CD4-positive, alpha-beta T cell treated with Interleukin-15 for 4 hours (primary cell): Measurements from ENCODE around the gene TRMT11.
"Not testable (repeated sequence)": the region's sequence is repeated elsewhere in the genome, so short reads cannot be mapped to it uniquely, and the experiment has no call there.

Experiments
- DNase-seq: peaks from one replicate; pipeline ENCODE4 v3.0.0-alpha.2; 2020; ENCODE audit warnings: low spot score

Gene TRMT11

DNA sequence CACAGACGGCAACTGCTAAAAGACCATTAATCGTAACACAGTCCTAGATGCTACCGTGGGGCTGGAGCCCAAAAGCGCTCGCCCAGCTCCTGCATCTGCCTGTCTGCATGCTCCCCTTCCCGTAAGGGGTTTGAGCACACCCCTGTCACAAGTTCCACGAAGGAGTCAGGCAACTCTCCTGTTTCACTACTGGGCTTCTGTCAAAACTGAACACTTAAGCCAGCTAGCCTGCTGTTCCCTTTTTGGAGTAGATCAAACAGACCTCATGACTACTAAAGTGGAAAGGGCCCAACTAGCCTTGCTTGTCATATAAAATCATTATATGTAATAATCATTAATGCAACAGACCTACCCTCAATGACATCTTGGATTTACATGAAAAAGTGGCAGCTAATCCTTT is 61.3 kb downstream of the TRMT11 start:
- no peak for DNase-seq

DNA sequence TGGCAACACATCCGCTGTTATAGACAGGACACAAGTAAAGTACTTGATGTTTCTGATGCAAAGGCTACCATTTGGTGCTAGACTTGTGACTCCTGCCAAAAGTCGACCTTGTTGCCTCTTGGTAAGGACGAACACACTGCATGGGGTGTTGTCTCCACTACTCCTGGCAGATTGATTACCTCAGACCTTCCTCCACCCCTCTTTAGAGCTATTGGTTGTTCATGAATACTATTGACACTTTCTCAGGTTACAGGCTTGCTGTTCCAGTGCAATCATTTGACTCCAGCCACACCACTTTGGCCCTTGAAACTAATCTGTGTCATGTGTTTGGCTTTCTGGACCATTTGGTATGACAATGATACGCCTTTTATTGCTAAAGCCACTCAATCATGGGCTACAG is 62.3 kb downstream of the TRMT11 start:
- no peak for DNase-seq

DNA sequence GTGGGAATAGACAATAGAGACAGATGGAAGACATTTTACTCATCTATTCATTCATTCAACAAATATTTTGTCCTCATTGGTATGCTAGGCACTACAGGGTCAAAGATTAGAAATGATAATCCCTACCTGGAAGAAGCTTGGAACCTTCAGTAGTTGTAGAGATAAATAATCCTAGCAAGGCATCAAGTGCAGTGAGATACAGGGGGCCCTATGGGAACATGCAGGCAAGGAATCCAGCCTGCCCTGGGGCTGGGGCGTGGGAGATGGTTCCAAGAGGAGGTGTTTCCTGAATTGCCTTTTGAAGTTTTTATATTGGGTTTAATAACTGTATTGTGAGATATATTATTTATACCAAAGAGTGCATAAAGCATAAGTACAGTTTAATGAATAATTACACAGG is 64.5 kb downstream of the TRMT11 start:
- no peak for DNase-seq

DNA sequence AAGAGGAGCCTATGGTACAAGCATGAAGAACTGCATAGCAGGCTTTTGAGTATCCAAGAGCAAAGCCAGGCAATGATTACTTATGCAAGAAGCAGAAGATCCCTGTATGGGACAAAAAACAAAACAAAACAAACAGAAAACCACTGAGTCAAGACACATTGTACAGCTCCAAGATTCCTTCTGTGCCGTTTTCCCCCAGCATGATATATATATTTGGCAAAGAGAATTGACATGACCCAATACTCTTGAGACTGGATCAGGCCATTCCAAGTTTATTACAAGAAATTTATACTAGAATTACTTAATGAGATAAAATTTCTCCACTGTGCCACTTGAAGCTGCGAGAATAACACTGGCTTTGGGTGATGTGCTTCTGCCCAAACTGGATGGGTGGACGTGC is 65.5 kb downstream of the TRMT11 start:
- no peak for DNase-seq

DNA sequence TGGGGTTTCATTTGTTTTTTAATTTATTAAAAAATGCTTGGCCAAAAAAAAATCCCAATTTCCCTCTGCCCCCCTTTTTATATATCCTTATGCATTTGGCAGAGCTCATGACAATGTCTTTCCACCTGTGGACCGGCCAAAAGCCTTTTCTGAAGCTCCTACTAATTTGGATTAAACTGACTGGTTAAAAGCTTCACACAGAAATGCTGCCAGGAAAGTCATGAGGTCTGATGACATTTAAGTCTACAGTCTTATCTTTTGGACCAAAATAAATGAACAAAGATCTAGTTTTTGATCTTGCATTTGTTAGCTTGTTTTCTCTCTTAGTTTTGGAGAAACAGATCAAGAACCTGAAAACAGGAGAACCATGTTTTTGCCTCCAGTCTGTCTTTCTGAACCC is 66.1 kb downstream of the TRMT11 start:
- no peak for DNase-seq

DNA sequence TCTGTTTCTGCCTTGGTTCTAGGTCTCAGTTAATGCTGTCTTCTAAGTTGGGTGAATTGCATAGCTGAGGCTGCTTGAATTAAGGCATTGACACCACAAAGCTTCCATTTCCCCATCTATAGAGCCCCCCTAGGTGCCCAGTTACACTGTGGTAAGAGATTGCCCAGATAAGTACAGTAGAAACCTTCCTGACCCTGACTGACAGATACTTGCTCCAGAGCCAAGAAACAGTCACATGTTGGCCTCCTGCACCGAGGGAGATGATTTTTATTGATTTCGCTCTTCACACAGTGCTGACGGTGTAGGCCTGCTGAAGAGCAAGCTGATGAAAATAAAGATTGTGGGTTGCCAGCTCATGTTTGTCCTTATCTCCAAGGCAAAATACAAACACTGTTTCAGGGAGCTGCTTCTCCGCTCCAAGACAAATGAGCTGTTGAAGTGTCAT is 67.9 kb downstream of the TRMT11 start:
- DNase-seq, result no peak

DNA sequence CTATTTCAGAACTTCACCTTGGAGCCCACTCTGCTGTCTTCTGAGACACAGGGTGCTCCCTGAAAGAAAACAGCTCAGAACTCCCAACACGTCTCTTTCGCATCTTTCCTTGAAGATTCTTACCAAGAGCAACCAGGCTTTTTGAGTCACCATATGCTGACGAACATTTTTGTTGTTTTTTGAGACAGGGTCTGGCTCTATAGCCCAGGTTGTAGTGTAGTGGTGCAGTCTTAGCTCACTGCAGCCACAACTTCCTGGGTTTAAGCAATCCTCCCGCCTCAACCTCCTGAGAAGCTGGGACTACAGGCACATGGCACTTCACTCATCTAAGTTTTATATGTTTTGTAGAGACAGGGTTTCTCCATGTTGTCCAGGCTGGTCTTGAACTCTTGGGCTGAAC is 68.5 kb downstream of the TRMT11 start:
- DNase-seq, result no peak

DNA sequence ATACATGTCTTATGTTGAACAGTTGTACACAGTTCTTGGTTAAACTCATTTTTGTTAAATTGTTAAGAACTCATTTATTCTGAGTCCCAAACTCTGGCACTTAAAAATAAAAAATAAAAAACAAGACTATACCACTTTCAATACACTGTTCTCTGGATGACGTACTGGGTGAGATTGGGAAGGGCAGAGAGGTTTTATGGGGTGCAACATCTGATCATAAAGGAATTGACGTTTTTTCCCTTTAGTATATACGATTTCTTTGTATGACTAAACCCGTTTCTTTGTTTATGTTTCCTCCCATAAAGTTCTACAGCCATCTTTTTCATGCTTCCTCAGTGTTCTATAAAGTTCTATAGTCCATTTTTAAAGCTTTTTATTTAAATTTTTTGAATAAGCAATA is 69.1 kb downstream of the TRMT11 start:
- no peak for DNase-seq

DNA sequence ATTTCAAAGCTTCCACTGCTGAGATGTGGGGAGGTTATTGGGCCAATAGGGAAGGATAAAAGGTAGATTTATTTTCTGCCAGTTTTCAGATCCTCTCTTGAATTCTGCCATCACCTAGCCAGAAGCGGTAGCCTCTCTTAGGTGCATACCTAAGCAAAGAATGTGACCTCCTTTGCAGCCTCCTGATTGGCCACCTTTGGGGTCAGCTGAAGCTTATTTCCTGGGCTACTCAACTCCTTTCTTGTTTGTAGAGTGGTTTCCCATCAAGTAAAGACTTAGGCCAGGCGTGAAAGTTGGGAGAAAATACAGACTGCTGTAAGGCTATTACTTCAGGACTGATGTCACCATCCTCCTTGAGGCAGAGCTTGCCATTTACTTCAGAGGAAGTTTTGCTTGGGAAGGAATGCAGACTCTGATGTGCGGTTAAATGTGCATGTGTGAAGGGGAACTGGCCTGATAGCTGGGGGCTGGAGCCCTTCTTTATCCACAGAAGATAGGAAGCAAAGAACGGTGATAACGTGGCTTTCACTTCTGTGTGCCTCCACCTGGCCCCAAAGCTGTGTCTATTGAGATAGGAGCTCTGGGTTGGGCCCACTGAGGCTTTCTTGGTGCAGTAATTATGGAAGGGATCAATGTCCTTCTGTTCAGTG is 70.1 kb downstream of the TRMT11 start:
- no peak for DNase-seq

DNA sequence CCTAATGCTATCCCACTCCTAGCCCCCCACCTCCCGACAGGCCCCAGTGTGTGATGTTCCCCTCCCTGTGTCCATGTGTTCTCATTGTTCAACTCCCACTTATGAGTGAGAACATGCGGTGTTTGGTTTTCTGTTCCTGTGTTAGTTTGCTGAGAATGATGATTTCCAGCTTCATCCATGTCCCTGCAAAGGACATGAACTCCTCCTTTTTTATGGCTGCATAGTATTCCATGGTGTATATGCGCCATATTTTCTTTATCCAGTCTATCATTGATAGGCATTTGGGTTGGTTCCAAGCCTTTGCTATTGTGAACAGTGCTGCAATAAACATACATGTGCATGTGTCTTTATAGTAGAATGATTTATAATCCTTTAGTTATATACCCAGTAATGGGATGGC is 71.7 kb downstream of the TRMT11 start:
- not testable (repeated sequence) for DNase-seq

DNA sequence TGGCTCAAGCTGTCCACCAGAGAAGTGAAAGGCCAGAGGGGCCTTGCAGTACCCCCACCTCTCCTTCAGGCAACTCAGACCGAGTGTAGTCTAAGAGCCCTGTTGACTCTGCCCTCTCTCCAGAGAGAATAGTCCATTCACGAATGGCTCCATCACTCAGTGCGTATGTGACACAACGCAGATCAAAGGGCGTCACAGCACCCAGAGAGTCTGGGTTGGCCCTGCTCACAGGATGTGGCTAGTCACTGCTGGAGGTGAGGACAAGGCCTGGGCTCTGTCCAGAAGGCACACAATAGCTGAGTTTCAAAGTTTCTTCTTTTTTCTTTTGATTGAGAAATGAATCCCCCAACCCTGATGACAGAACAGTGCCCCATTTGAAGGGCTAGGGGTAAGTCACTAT is 74.1 kb downstream of the TRMT11 start:
- no peak for DNase-seq

DNA sequence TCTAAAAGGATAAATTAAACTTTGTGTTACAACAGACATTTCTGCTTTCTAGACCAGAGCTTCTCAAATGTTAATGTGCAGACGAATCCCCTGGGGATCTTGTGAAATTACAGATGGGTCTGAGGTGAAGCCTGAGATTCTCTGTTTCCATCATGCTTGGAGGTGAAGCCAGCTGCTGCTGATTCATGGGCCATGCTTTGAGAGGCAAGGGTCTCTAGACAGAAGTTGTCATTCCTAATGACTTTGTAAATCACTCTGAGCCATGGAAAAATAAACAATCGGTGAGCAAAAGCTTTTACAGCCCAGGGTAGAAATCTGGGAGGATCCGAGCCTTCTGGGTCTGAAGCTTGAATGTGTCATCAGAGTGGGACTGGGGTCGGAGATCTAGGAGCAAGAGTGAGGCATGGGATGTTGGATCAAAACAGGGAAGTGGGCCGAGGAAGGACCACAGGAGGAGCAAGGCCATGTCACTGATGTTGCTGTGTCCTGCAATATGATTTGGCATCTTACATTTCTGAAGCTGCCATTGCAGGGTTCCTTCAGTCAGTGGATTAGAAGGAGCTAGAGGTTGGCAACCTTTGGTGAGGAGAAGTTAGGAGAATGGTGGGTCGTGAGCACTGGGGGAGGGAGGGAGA is 77.3 kb downstream of the TRMT11 start:
- no peak for DNase-seq

DNA sequence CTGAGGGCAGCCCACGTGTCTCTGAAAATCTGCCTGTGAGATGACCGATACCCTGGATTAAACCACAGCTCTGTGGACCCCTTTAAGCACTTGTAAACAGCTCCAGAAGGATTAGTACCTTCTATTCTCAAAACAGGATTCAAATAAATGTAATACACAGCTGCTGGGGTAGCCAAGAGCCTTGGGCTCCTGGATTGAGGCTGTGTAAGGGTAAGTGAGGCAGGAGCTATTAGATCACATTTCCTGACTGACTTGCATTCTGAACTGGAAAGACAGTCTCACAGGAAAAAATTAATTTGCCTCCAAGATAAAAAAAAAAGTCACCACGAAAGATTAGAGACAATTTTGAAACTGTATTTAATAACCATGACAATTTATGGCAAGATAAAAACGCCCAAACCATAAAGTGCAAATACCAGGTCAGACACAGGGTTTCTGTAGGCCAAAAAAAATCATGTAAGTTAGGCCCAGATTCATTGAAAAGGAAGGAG is 78.0 kb downstream of the TRMT11 start:
- no peak for DNase-seq

DNA sequence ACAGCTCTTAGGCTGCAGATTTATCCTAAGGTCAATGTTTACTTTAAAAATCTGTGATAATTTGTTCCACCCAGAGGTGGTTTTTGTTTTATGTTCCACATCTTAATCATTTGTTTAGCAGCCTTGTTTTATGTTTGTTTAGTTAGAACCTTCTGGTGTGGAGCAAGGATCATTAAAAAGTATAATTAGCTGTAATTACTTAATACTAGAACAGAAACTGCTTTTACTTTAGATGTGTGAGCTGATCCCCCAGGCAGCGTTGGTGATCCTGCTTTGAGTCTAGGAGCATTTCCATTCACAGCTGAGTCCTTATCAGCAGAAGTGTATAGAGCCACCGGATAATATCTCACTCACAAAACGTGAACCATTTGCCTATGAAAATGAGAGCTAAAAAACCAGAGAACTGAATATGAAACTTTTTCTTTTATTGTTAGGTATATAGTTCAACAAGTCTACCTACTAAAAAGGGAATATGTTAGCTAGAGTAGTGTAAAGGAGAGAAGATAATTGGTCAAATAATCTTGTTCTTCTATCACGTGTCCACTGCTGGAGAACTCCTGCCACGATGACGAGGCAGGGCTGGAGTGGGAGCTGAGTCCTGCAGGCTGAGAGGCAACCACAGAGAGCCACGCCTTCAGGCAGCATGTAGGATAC is 78.5 kb downstream of the TRMT11 start:
- no peak for DNase-seq

DNA sequence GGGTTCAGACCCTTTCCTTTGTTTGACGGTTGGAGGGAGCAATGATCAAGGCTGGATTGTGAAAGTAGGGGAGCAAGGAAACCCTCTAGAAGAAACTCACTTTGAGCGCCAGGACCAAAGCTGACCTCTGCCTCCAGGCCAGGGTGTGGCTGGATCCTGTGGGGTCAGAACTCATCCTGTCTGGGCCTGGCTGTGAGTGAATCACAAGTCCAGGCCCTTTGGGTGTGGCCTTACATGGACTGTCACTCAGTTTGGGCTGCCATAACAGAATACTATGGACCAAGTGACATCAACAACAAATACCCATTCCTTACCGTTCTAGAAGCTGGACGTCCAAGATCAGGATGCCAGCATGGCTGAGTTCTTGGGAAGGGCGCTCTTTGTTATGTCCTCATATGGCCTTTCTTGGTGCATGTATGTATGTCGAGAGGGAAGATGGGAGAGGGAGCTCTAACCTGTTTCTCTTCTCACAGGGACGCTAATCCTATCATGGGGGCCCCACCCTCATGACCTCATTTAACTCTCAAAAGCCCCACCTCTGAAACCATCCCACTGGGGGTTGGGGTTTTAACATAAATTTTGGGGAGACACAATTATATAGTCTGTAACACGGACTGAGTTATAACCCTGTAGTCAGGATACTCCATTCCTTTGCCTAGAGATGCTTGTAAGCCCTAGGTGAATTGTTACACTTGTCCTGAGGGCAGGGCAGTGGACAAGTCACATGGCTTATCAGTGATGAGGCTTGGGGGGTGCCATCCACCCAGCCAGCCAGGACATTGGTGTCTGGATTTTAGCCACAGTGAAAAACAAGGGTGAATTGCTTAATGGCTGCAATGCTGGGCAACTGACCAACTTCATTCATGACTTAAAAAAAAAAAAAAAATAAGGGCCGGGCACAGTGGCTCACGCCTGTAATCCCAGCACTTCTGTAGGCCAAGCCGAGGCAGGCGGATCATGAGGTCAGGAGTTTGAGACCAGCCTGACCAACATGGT is 80.0 kb downstream of the TRMT11 start:
- DNase-seq, result no peak

DNA sequence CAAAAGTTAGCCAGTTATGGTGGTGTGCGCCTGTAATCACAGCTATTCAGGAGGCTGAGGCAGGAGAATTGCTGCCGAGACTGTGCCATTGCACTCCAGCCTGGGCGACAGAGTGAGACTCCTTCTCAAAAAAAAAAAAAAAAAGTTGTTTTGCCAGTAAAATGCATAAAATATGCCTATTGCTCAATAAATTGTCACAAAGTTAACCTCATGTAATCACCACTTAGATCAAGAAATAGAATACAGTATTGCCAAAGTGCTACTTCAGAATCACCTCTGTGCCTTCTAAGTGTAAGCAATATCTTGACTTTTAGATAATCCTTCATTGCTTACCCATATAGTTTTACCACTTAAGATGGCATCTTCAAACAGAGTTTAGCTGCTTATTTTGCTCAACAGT is 80.7 kb downstream of the TRMT11 start:
- DNase-seq, result no peak

DNA sequence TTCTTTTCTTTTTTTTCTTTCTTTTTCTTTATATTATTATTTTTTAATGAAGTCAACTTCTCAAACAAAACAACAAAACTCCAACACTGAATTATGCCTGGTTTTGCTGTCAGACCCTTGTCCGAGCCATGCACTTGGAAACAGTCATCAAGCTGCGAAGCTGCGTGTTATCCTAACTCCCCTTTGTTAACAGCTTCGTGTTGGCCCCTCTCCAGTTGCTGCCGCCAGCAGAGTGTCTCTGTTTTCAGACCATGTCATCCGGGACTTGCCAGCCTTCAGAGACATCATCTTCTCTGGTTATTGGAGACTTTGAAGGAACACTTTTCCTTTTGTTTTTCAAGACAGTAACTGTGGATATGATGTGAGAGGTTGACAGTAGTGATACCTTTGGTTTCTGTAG is 83.1 kb downstream of the TRMT11 start:
- DNase-seq, result no peak

DNA sequence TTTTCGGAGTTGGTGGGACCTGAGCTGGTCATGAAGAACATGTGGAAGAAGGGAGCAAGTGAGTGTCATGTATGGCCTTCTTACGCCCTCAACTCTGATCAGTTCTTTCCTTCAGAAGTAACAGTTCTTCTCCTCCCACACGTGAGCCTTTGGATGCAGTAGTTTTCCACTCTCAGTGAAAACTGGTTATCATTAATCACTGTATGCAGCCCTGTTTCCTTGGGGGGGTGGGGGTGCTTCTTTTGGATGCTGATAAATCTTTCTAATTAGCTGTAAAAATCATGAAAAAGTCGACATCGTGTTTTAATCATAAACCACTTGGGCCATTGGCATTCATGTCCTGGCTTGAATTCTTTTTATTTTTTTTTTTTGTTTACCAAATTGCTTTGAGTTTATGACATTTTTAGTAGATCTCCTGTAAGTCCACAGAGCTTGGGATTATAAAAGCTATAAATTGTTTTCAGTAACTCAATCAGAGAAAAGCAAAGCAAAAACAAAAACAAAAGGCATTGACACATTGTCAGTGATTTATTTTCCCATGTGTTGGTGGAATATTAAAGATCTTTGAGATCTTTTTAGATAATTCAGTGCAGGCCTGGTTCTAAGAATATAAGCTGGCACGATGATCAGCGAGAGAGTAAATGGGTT is 84.8 kb downstream of the TRMT11 start:
- DNase-seq, result no peak

DNA sequence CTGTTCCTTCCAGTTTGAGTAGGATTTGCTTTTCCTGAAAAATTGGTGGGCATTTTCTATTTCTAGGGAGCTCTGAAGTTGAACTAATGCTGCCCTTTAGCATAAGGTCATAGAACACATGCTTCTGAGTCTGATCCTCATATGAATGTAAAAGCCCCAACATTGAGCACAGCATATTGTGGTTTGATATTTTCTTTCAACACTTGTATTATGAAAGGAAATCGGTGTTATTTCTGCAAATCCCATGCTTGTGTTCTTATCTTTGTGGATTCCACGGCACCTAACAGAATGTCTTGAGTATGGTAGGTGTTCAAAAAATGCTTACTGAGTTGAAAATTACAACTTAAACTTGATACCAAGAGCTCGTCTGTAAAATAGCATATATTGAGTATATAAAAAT is 85.8 kb downstream of the TRMT11 start:
- no peak for DNase-seq

DNA sequence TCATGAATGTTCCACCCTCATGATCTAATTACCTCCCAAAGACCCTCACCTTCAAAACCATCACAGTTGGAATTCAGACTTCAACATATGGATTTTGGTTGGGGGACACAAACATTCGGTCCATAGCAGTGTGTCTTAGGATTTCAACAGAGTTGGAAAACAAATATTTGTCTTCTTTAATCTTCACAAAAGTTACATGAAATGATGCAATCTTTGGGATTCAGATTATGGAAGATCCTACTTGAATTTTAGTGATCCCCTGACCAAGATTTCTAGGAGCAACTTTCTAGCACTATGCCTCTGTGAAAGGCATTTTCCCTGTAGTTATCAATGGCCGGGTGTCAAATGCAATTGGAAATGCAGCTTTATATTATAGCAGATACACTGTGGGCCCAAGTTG is 86.5 kb downstream of the TRMT11 start:
- DNase-seq, result no peak

DNA sequence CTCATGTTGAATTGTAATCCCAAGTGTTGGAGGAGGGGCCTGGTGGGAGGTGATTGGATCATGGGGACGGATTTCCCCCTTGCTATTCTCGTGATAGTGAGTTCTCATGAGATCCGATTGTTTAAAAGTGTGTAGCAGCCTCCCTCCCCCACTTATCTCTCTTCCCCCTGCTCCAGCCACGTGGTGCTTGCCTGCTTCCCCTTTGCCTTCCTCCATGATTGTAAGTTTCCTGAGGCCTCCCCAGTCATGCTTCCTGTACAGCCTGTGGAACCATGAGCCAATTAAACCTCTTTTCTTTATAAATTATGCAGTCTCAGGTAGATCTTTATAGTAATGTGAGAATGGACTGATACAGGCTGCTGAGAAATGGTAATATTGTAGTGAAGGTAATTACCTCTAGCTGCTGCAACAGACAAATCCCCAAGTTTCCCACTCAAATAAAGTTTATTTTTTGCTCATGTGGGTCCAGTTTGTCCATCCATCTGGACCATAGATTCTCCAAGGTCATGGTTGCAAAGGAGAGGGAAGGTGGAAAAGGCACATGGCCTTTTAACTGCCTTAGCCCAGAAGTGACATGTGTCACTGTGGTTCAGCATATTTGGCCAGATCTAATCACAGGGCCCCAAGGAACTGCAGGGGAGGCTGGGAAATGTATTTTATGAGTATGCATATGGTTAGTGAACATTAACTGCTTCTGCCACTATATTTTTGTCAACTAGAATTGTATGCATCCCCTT is 89.2 kb downstream of the TRMT11 start:
- DNase-seq, result no peak
